SK-N-DZ (cell line): ENCODE results near the gene SCYL1.
A peak's percentile ranks its signal among the peaks of the same experiment; 100 is the strongest.

ENCODE experiments used
- DNase-seq: peaks from one replicate; pipeline ENCODE4 v3.0.0-alpha.2; 2015; ENCODE audit warnings: low spot score

Gene SCYL1

DNA sequence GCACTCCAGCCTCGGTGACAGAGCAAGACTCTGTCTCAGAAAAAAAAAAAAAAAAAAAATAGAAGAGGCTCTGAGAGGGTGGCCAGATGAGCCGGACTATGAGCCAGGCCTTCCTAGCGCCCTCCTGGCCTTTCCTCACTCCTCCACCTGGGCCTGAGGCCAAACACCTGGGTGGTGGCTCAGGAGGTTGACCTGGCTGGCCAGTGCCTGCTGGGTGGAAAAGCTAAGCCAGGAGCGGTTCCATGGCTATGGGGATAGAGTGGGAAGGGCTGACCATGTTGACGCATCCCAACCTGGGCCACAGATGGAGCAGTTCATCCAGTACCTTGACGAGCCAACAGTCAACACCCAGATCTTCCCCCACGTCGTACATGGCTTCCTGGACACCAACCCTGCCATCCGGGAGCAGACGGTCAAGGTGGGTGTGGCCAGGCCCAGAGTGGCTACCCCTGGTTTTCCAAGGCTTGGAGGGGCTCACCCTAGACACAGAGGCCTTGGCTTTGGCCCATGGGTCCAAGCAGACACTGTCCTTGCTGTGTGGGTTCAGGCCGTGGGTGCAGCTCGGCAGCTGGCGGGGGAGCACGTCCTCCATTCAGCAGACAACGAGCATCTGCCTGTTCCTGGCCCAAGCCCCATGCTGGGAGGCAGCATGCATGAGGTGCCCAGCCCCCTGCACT is 7.6 kb downstream of the SCYL1 start:
- no peak for DNase-seq

DNA sequence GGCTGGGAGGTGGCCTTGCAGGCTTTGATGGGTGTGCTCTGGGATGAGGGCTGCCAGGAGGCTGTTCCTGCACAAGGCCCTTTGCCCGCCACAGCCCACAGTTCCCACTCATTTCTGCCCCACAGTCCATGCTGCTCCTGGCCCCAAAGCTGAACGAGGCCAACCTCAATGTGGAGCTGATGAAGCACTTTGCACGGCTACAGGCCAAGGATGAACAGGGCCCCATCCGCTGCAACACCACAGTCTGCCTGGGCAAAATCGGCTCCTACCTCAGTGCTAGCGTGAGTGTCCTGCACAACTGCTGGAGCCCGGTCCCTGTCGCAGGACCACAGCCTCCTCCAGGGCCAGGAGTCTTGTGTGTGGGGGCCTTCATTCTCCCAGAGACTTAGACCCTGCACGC is 10.2 kb downstream of the SCYL1 start:
- no peak for DNase-seq

DNA sequence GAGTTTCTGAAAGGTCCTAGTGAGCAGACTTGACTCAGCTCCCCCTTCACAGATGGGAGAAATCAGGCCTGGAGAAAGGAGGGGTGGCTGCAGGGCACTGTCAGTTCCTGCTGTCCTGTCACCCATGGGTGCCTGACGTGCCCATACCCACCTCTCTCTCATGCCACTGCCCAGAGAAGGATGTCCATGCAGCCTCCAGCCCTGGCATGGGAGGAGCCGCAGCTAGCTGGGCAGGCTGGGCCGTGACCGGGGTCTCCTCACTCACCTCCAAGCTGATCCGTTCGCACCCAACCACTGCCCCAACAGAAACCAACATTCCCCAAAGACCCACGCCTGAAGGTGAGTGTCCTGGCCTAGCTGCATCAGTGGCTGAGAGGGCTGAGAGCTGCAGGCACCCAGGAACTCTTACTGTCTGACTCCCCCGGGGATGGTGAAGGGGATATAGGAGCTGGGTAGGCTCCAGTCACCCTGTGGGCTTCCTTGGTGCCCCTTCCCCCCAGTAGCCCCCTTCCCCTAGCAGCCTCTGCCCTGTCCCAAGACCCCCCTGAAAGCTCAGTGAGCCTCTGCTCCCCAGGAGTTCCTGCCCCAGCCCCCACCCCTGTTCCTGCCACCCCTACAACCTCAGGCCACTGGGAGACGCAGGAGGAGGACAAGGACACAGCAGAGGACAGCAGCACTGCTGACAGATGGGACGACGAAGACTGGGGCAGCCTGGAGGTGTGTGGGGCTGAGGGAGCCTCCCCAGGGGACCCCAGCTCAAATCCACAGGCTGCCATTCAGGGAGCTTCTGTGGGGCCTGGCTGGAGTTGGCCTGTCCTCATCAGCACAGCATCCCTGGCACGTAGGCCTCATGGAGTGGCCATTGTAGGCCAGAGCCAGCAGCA is 11.8 kb downstream of the SCYL1 start:
- DNase-seq, result no peak

DNA sequence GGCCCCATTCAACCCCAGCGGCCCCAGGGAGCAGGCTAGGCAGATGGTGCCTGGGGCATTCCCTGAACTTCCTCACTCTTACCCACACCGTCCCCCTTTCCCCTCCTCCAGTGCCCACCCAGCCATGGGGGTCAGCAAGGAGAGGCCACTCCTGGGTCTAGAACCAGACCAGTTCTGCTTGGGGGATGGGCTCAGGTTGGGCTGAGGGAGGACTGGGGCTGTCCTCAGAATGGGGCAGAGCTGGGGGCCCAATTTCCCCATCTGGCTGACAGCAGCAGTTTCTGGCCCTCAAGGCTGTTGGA is 12.4 kb downstream of the SCYL1 start:
- DNase-seq, result no peak

DNA sequence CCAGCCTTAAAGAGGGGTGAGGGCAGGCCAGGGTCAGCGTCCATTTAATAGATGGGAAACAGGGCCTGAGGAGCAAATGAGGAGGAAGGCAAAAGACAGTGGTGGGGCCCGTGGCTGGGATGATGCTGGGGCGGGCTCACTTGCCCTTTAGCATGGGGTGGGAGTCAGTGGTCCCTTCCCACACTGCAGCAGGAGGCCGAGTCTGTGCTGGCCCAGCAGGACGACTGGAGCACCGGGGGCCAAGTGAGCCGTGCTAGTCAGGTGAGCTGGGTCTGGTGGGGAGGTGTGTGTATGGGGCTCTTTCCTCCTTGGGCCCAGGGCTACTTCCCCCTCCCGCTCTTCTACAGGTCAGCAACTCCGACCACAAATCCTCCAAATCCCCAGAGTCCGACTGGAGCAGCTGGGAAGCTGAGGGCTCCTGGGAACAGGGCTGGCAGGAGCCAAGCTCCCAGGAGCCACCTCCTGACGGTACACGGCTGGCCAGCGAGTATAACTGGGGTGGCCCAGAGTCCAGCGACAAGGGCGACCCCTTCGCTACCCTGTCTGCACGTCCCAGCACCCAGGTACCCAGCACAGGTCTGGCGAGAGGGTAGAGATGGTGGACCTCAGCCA is 12.8 kb downstream of the SCYL1 start:
- DNase-seq, result no peak

DNA sequence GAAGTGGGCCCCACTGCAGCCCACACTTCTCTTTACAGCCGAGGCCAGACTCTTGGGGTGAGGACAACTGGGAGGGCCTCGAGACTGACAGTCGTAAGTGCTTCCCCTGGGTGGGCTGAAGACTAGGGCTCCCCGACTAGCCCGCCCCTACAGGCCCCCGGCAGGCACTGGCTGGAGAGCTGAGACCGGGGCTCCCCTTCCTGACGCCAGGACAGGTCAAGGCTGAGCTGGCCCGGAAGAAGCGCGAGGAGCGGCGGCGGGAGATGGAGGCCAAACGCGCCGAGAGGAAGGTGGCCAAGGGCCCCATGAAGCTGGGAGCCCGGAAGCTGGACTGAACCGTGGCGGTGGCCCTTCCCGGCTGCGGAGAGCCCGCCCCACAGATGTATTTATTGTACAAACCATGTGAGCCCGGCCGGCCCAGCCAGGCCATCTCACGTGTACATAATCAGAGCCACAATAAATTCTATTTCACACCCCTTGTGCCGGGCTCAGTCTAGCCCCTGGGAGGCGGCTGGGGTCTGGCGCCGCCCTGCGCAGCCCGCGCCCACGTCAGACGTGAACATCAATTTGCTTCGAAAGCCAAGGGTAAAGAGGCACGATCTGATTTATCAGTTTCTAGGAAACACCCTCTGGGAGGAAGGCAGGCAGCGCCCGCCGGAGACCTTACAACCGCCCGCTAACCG is 13.5 kb downstream of the SCYL1 start:
- DNase-seq, result no peak

DNA sequence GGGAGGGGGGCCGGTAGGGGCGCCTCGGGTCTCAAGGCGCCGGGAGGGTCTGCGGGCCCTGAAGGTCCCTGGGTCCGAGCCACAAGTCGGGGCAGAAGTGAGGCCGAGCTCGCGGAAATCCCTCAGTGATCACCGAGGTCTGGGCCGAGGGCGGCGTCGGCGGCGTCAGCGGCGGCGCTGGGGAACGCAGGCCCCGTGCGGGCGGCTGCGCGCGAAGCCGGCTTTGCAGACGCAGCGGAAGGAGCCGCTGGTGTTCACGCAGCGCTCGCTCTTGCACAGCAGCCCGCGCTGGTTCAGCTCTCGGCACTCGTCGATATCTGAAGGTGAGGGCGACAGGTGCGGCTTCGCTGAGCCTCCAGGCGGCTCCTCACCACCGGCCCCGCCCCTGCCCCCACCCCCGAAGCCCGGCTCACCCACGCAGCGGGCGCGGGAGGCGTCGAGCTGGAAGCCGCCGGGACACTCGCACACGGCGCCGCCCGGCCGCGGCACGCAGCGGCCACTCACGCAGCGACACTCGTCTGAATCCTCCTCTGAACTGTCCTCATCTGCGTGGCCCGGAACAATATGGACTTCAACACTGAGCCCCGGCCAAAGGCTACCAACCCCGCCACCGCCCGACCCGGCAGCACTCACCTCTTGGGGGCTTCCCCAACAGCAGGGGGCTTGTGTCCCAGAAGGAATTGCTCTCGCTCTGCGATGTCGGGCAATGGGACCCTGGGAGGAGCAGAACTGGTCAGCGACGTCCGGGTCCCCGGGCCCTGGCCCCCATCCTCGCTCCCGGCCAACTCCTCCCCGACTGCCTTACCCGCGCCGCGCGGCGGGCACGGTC is 14.2 kb downstream of the SCYL1 start:
- DNase-seq, result no peak

DNA sequence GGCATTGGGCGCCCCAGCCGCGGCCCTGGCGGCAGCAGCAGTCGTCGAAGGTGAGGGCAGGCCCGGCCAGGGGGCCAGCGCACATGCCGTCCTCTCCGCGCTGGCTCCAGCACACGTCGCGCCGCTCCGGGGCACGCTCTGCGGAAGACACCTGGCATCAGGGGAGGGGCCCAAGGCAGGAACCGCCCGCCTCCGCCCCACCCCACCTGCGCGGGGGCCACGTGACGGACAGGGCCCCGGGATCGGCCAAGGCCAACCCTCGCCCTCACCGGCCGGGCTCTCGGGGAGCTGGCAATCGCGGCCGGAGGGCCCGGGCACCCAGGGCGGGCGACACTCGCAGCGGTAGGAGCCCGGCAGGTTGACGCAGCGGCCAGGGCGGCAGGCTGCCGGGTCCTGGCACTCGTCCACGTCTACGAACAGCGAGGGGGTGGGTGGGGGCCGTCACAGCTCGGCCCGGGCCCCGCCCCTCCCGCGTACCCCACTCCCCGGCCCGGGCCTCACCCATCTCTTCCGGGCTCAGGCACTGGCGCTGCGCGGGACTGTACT is 14.9 kb downstream of the SCYL1 start:
- no peak for DNase-seq

DNA sequence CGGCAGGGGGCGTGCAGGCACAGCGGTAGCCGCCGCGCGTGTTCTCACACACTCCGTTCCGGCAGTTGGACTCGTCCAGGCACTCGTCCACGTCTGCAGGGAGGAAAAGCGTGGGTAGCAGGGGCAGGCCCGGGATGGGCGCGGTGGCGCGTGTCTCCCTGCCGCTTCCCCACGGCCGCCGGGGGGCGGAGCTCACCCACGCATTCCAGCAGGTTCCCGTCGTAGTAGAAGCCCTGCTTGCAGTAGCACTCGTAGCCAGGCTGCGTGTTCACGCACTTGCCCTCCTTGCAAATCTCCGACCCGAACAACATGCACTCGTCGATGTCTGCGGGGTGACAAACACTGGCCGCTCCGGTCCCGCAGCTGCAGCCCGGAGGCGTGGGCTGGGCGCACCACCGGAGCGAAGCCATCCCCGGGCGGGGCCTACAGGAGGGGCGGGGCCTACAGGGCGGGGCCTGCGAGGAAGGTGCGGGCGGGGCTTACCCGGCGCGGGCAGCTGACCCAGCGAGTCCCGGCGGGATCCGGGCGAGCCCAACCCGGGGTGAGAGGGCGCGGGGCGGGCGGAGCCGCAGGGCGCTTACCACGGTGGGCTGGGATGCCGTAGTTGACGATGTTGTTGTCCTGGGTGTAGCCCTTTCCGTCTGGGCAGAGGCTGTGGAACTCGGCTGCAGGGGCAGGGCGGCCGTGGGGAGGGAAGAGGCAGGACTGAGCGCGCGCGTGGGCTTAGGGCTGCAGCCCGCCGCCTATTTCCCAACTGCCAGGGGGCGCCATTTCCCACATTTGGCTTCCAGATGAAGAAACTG is 15.6 kb downstream of the SCYL1 start:
- peak; percentile 80 for DNase-seq

DNA sequence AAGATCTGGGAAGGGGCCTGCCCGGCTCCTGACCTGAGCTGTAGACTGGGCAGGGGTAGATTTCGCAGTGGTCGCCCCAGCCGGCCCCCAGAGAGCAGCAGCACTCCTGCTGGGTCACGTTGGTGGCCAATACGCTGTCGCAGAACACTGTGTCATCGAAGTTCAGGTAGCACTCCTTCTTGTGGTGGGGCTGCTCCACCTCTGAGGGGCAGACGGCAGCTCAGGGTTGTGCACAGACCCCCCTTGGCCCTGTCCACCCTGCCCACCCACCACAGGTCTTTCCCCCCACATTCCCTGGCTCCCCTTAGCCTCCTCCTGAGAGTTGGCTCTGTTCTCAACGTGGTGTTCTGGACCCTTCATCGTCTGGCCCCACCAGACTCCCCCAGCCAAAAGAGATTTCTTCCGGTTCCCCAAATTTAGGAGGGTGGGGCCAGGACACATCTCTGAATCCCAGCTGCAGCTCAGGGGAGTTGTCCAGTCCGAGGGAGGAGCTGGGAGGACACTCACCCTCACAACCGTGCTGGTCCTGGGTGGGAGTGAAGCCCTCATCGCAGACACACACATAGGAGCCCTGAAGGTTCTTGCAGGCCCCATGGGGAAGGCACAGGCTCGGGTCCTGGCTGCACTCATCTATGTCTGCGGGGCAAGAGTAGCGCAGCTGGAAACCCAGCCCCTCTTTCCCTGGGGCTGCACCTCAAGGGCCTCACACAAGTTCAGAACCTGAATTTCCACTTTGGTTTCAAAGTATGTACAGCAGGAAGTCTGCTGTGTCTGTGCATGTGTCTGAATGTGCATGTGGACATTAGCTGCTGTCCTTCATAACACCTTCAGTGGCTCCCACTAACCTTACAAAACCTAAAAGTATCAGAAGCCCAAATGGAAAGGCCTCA is 16.5 kb downstream of the SCYL1 start:
- DNase-seq, result no peak

DNA sequence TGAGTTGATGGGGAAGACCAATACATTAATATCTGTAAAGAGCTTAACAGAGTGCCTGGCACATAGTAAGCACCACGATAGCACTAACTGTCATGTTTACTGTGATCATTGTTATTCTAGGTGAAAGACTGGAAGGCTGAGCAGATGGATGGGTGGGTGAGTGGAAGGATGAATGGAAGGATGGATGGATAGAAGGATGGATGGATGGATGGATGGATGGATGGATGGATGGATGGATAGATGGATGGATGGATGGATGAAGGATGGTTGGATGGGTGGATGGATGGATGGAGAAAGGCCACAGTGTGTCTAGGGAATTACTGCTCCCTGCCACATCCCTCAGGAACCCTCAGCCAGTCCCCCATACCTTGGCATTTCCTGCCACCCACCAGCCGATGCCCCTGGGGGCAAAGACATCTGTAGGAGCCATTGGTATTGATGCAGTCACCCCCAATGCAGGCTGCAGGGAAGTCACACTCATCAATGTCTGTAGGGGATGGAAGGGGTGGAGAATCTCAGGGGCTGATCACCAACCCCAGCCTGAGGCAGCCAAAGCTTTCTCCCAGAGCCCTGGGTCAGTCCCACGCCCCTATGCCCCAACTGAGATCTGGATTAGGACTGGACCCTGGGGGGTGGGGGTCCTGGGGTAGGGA is 18.0 kb downstream of the SCYL1 start:
- DNase-seq, result no peak

DNA sequence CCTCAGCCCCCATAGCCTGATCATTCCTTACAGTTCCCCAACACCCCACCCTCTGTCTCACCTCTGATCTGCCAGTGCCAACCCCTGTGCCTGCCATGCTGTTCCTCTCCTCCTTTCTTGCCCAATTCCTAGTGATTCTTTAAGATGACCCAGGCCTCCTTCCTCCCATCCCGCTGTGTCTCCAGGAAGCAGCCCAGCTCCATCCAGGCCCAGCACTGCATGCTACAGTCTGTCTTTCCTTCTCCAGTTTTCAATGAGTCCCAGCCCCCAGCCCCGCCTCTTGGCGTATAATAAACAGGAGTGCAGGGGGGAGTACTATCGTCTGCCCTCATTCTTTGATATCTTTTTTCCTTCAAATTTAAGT is 21.0 kb downstream of the SCYL1 start:
- DNase-seq, result no peak

DNA sequence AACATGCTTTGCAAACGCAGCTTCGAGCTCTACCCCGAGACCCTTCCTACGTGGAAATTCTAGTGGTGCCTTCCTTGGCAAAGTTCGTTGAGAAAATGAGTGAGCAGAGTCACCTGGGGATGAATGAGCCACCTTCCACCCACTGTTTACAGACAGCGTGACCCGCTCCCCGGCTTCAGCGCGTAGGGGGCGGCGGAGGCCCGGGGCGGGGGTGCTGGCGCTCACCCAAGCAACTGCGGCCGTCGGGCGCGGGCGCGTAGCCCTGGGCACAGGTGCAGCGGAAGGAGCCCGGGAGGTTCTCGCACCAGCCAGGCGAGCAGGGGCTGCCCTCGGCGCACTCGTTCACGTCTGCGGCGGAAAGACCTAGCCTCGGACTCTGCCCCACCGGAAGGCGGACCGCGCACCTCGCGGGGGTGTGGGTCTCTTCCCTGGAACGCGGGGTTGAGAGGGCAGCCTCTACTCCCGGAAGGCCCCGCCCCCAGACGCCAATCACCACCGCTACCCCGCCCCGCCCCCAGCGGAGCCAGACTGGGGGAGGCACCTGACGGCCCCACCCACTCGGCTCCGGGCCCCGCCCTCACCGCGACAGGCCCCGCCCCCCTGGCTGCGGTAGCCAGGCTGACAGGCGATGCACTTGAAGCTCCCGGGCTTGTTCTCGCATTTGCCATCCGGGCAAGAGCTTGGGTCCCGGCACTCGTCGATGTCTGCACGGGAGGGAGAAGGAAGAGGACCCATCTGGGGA is 21.5 kb downstream of the SCYL1 start:
- peak; percentile 64 for DNase-seq

DNA sequence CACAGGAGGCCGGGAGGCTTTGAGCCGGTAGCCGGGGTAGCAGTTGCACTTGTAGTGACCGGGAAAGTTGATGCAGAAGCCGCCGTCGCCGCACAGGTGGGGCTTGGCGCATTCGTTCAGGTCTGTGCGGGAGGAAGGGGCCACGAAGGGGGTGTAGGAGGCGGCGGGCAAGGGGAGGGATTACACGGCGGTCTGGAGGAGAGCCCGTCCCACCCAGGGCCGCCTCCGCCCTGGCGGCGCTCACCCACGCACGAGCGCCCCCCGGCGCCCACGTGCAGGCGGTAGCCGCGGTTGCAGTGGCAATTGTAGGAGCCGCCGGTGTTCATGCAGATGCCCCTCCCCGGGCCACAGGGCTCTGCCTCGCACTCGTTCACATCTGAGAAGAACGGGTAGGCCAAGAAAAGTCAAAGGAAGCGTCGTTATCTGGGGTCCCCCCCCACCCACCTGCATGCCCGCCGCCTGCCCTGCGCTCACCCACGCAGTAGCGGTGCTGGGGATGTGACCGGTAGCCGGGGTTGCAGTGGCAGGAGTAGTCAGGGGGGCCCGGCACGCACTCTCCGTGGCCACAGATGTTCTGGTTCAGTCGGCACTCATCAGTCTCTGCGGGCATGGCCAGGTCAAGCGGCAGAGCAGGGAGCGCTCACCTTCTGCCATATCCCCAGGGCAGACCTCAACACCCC is 22.7 kb downstream of the SCYL1 start:
- DNase-seq, result no peak

DNA sequence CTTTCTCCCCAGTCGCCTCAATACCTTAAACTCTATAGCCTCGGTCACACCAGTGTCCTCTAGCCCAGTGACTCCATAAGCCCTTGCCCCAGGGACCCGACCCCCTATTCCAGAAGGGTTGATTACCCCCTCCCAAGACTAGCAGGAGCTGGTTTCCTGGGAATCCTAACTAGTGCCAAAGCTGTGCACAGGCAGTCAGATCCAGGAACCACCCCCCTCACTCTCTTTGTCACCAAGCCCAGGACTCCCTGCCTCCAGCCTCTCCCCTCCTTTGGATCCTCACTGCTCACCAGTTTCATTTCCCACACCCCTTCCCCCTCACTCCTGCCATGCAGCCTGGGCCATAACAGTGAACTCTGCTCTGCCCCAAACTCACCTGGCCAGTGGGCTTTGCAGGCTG is 23.5 kb downstream of the SCYL1 start:
- no peak for DNase-seq

DNA sequence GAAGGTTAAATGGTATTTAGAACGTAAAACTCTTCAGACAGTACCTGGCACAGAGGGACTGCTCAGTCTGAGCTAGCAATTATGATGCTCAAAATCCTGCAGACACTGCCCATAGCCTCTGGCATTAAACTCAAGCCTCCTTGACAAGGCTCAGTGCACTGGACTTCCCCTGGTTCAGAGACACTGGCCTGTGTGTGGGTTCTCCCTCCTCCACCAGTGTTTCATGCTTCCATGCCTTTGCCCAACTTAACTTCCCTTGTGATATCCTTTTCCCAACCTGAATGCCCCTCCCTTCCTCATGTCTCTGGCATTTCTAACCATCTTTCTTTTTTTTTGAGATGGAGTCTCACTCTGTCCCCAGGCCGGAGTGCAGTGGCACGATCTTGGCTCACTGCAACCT is 24.2 kb downstream of the SCYL1 start:
- no peak for DNase-seq

DNA sequence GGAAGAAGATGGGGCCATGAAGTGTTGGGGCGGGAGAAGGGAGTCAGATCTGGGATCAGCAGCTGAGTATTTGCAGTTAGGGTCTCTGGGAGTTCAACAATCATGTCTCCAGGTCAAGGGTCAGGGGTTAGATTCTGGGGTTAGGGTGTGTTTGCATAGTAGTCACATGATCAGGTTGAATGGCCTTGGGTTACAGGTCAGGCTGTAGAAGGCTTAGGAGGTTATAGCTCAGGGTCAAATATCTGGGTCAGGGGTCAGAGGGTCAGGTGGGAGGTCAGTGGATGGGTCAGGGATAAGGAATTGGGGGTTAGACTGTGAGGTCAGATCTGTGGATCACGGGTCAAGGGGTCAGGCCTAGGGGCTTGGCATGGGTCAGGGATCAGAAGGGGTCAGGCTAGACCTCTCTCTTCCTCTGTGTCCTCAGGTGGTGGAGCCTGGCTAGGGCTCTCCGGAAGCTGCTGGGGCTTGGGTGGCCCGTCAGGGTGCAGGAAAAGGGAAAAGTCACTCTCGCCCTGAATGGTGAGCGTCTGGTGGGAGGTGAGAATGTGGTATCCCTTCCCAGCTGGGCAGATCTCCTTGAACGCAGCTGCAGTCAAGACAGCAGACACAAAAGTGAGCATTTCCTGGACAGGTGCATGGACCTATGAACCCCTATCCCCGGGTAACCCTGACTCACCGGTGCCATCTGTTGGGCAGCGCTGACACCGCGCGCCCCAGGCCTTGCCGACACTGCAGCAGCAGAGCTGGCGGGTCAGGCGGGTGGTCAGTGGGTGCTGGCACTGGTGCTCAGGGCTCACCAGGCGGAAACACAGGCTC is 26.9 kb downstream of the SCYL1 start:
- DNase-seq, result peak; percentile 67
